HG03469 (cell line): ENCODE data around the gene STK10.

Experiments
- ATAC-seq: cut with Tn5 transposase; IDR thresholded peaks from one replicate; pipeline ENCODE4 v1.9.1; 2021; ENCODE audit warnings: mild to moderate bottlenecking, moderate library complexity, moderate number of reproducible peaks; ENCODE audit not compliant: unreplicated experiment

Gene STK10

GRCh38 chr5:172144931-172145869, 42.8 kb downstream of the STK10 start:
- ATAC-seq = no peak

GRCh38 chr5:172144291-172144815, 43.7 kb downstream of the STK10 start:
- ATAC-seq = peak; percentile 61

GRCh38 chr5:172143875-172144274, 44.1 kb downstream of the STK10 start:
- ATAC-seq = no peak

- ATAC-seq = no peak
Measured at GRCh38 chr5:172142709-172143215, 45.3 kb downstream of the STK10 start.

DNA sequence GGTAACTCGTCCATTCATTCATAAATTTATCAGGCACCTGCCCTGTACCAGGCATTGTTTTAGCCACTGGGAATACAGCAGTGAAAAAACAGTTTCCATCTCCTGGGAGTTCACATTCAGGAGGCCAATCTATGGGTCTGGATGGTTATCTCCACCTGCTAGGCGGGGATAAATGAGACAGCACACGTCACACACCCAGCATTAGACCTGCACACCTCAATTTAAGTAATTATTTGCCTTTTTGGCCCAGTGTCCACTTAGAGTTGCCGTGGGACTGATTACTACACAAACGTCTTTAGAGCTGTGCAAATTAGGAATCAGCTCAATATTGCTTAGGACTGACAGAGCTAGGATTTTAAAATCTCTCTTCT, 46.1 kb downstream of the STK10 start:
- ATAC-seq = no peak

DNA sequence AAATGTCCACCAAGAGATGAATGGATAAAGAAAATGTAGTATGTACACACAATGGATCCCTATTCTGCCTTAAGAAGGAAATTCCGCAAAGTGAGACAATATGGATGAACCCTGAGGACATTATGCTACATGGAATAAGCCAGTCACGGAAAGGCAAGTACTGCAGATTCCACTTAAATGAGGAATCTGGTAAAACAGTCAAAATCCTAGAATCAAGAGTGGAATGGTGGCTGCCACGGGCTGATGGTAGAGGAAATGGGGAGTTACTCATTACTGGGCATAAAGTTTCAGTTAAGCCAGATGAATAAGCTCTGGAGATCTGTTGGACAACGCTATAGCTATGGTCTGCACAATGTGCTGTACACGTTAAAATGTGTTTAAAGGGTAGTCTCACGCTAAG, 47.2 kb downstream of the STK10 start:
- ATAC-seq = no peak

GRCh38 chr5:172140120-172140519, 47.9 kb downstream of the STK10 start:
- no peak for ATAC-seq

DNA sequence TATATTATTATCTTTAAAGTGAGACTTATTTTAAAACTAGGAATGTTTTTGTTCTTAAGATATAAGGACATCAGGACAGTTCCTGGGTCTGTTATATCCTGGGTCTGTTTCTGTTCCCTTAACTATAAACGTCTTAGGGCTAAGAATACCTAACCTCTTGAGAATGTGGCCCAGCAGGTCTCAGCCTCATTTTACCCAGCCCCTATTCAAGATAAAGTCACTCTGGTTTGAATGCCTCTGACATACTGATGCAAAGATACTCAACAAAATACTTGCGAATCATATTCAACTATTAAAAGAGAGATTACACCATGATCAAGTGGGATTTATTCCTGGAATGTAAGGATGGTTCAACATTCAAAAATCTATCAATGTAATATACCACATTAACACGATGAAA, 51.0 kb downstream of the STK10 start:
- no peak for ATAC-seq

- ATAC-seq = no peak
Measured at GRCh38 chr5:172133359-172134029, 54.5 kb downstream of the STK10 start.

- ATAC-seq = no peak
Measured at GRCh38 chr5:172131690-172132089, 56.3 kb downstream of the STK10 start.

DNA sequence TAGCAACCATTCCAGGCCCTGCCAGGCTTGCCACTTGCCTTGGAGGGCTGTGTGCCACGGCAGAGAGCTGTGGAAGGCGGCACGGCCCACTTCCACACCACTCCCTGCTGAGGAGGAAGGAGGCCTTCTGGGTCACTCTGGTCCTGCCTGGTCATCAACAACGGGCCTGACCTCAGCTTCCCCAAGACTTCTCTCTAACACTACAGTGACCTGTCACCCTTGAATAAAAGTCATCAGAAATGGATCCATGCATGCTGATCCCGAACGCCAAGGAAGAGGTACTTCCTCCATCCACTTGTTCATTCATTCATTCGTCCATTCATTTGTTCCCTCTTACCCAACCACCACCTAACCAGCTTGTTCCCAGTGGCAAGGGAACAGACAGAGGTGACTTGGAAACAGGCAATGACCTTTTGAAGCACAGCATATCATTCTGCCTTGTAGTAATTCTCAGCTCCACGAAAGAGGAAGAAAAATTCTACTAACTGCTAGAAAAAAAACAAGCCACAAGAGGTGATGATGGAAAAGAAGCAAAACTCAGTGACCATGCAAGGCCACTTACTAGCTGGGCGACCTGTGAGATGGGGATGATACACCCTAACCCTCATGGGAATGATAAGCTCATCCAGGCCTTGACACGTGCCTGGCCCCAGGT, 58.6 kb downstream of the STK10 start:
- no peak for ATAC-seq

GRCh38 chr5:172127581-172127980, 60.4 kb downstream of the STK10 start:
- ATAC-seq = no peak

- ATAC-seq = no peak
Measured at GRCh38 chr5:172123269-172123692, 64.7 kb downstream of the STK10 start.

GRCh38 chr5:172119921-172120688, 67.9 kb downstream of the STK10 start:
- no peak for ATAC-seq

DNA sequence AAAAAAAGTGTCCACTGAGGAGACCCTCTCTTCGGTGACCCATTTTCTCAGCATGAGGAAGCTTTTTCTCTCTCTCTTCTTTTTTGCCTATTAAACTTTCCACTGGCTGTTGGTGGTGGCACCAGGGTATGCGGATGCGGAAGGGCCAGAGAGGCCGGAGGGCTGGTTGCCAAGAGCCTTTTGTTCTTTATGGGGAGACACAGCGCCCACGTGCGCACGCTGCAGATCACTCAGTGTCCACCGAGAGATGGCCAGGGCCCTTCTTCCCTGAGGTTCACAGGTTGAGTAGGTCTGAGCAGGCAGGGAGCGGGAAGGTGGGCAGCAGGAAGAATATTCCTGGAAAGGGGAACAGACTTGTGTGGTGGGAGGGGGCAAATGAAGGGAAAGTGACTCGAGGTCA, 69.1 kb downstream of the STK10 start:
- no peak for ATAC-seq

DNA sequence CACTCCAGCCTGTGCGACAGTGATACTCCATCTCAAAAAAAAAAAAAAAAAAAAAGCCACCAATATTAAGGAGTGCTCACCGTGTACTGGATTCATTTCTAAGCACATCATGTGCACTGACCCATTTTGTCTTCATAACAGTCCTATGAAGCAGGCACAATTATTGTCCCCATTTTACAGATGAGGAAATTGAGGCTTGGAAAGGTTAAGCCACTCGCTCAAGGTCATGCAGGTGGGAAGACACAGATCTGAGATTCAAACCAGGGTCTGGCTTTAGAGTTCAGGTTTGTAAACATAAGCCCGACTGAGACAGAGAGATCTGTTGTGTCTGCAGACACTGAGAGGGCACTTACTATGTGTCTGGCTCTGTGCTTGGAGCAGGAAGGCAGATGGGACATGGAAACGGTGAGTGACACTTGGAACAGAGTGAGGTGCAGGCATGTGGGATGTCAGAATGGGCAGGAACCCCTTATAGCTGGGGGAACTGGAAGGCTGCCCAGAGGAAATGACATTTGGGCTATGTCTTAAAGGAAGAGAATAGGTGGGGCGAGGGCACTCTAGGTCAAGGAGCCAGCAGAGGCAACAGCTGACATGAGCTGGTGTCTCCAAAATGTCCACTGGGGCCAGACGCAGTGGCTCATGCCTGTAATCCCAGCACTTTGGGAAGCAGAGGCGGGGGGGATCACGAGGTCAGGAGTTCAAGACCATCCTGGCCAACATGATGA, 69.9 kb downstream of the STK10 start:
- ATAC-seq = no peak

GRCh38 chr5:172115541-172115982, 72.5 kb downstream of the STK10 start:
- no peak for ATAC-seq

DNA sequence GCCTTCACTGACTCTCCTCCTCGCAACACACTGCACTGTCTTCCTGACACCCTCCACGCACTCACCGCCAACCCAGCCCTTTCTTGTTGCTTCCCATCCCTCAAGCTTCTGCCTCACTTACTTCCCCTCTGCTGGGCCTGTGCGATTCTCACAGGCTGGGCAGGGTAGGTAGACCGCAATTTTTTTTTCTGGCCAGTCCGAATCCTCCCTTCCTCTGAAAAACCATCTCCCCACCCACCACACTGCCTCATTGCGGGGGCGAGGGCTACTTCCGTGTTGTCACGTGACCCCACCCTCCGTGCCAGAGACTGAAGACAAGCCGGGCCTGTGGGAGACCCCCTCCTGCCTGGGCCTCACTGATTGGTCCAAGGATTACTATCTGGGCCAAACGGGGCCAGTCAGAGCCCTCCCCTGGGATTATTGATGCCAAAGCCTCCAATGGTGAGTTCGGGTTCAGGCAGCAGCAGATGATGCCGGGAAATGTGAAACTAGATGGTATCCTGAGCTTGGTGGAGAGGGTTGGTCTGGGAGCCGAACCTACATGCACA, 73.1 kb downstream of the STK10 start:
- ATAC-seq = peak; percentile 36

- ATAC-seq = no peak
Measured at GRCh38 chr5:172113036-172113435, 75.0 kb downstream of the STK10 start.
